K562 (cell line): Measurements from ENCODE around the gene IPO11. TPM values are rescaled to one million over a fixed set of nuclear protein-coding genes. Genes with fewer than 3 reads are reported as not detected.

Experiments used
- ATAC-seq: fragments of 200-7000 bp; cut with Tn5 transposase; 3 replicates; pipeline ENCODE4 v1.9.1; 2020; ENCODE audit warnings: moderate library complexity
- BruUV-seq: library from RNA; stranded (reverse); fragments of 400-500 nt; replicated peaks from 2 replicates; lab custom pipeline; 2021; lab: Mats Ljungman, UMichigan
- CTCF ChIA-PET: fragments of 300-600 bp; formaldehyde crosslinking; extraction: SDS; loops from one replicate; lab custom pipeline; 2021; ENCODE audit warnings: low intra/inter-chr PET ratio; lab: Yijun Ruan, JAX
- POLR2A ChIA-PET: fragments of 300-600, 350-650 bp; sonication (Branson Sonifier 250); formaldehyde crosslinking; extraction: SDS; loops from one replicate; lab custom pipeline; 2021; ENCODE audit warnings: antibody characterized with exemption, inconsistent platforms; lab: Yijun Ruan, JAX
- DNase-seq, 4 experiments: peaks; one replicate each; pipeline versions ENCODE4 v3.0.0 to v3.0.0-alpha.2; 2011 to 2018; ENCODE audit warnings: low spot score in 3 of 4, mixed read lengths in 3 of 4; ENCODE audit errors: extremely low read depth in 1 of 4
- FAIRE-seq: peaks from 2 replicates; lab custom pipeline; 2011; peaks lifted over from hg19 to GRCh38; lab: Jason Lieb, UNC
- H2AFZ ChIP-seq: 2 replicates; pipeline ENCODE4 v1.6.0; 2011; ENCODE audit warnings: low read depth, low read length, control low read depth, inconsistent platforms
- H3K27ac ChIP-seq: fragments of 200-600 bp; 3 replicates; pipeline ENCODE4 v1.8.0; 2011; ENCODE audit warnings: low read depth, mild to moderate bottlenecking, control low read depth, inconsistent platforms, low read length, moderate library complexity, mixed read lengths; ENCODE audit errors: extremely low read depth
- H3K27me3 ChIP-seq, 2 experiments: fragments of 300-600 bp in 1 of 2; 2 replicates in 1 of 2; 3 replicates in 1 of 2; pipeline versions ENCODE4 v1.6.0 to v1.8.0; 2011; ENCODE audit warnings: inconsistent platforms in 2 of 2, low read length in 2 of 2, mild to moderate bottlenecking in 1 of 2, mixed read lengths in 1 of 2, moderate library complexity in 1 of 2; ENCODE audit not compliant: control insufficient read depth in 2 of 2, insufficient read depth in 2 of 2
- H3K36me3 ChIP-seq: fragments of 300-600 bp; 3 replicates; pipeline ENCODE4 v1.8.0; 2011; ENCODE audit warnings: mild to moderate bottlenecking, low read length, inconsistent platforms; ENCODE audit not compliant: control insufficient read depth, insufficient read depth
- H3K4me1 ChIP-seq, 2 experiments: fragments of 200-600 bp in 1 of 2; replicated peaks in 1 of 2; 2 replicates in 1 of 2; 3 replicates in 1 of 2; pipeline versions ENCODE4 v1.5.1 to v1.8.0; 2011; ENCODE audit warnings: inconsistent platforms in 2 of 2, low read length in 2 of 2, mild to moderate bottlenecking in 1 of 2, mixed read lengths in 1 of 2, moderate library complexity in 1 of 2; ENCODE audit not compliant: control insufficient read depth in 2 of 2, insufficient read depth in 2 of 2
- H3K4me2 ChIP-seq: 2 replicates; pipeline ENCODE4 v1.6.1; 2011; ENCODE audit warnings: low read length, control low read depth, inconsistent platforms, mixed read lengths; ENCODE audit not compliant: insufficient read depth
- H3K4me3 ChIP-seq: fragments of 200-600 bp; sonication (generic), shearing (Covaris generic); 2 replicates; pipeline ENCODE4 v1.5.1; 2016; ENCODE audit warnings: control low read depth, inconsistent platforms
- H3K79me2 ChIP-seq: fragments of 200-600 bp; 3 replicates; pipeline ENCODE4 v1.8.0; 2011; ENCODE audit warnings: low read length, inconsistent platforms; ENCODE audit not compliant: control insufficient read depth, insufficient read depth
- H3K9ac ChIP-seq, 2 experiments: 2 replicates each; pipeline versions ENCODE4 v1.6.0 to v1.6.1; 2011; ENCODE audit warnings: low read depth in 2 of 2, low read length in 2 of 2, control low read depth in 1 of 2, inconsistent platforms in 1 of 2, mild to moderate bottlenecking in 1 of 2, mixed read lengths in 1 of 2; ENCODE audit not compliant: insufficient read depth in 1 of 2
- H3K9me1 ChIP-seq: one replicate; pipeline ENCODE4 v1.6.0; 2011; ENCODE audit warnings: inconsistent platforms, mild to moderate bottlenecking, low read length, moderate library complexity; ENCODE audit not compliant: control insufficient read depth, insufficient read depth
- H3K9me3 ChIP-seq: replicated peaks from 2 replicates; pipeline ENCODE4 v1.5.1; 2011; ENCODE audit warnings: low read depth, low read length, inconsistent platforms; ENCODE audit not compliant: control insufficient read depth, insufficient read depth
- H4K20me1 ChIP-seq: replicated peaks from 2 replicates; pipeline ENCODE4 v1.6.1; 2011; ENCODE audit warnings: low read length, inconsistent platforms, mixed read lengths; ENCODE audit not compliant: control insufficient read depth, insufficient read depth
- DNMT1 ChIP-seq: fragments of 450-650 bp; IDR thresholded peaks from 2 replicates; pipeline ENCODE4 v1.6.1; 2016; ENCODE audit warnings: antibody characterized with exemption, mild to moderate bottlenecking
- KHSRP ChIP-seq: fragments of 450-650 bp; IDR thresholded peaks from 2 replicates; pipeline ENCODE4 v1.6.1; 2017
- NCOA1 ChIP-seq: fragments of 450-650 bp; IDR thresholded peaks from 2 replicates; pipeline ENCODE4 v1.6.1; 2016; ENCODE audit warnings: low read depth
- NCOA4 ChIP-seq: fragments of 450-650 bp; IDR thresholded peaks from 2 replicates; pipeline ENCODE4 v1.6.1; 2018; ENCODE audit warnings: mild to moderate bottlenecking; ENCODE audit not compliant: partially characterized antibody
- NFE2L1 ChIP-seq: fragments of 450-650 bp; IDR thresholded peaks from 2 replicates; pipeline ENCODE4 v1.6.1; 2016; ENCODE audit warnings: missing genetic modification characterization, low read depth, mild to moderate bottlenecking, missing compliant biosample characterization, moderate library complexity, borderline replicate concordance
- TCF3 ChIP-seq: sonication (generic); formaldehyde crosslinking; IDR thresholded peaks from 2 replicates; pipeline ENCODE4 v1.4.0; 2020; ENCODE audit warnings: mild to moderate bottlenecking, missing genetic modification reagents
- ZC3H4 ChIP-seq: sonication (generic); formaldehyde crosslinking; IDR thresholded peaks from 2 replicates; pipeline ENCODE4 v1.9.0; 2021; ENCODE audit warnings: missing genetic modification reagents, borderline replicate concordance
- WGBS: fragments of 100-300 bp; shearing (Covaris generic); methylation state at CpG from one replicate; pipeline ENCODE4 v1.1.6; 2016; ENCODE audit warnings: low coverage, mixed read lengths; ENCODE audit not compliant: insufficient coverage; ENCODE audit errors: missing lambda C conversion rate; 5-methylcytosine and 5-hydroxymethylcytosine counted together
- in situ Hi-C: fragments of 300-500 bp; cut with MboI; formaldehyde crosslinking; loops from 4 replicates; pipeline ENCODE4 v1.15.0; 2018; ENCODE audit warnings: inconsistent platforms, mixed read lengths
- intact Hi-C: fragments of 100-400 bp; cut with micrococcal nuclease; formaldehyde crosslinking; loops from 2 replicates; pipeline ENCODE4 v1.14.2; 2022
- polyA plus RNA-seq, 8 experiments: library from polyadenylated mRNA; depleted of rRNA in 4 of 8; stranded (reverse) in 5 of 8; unstranded in 3 of 8; fragments of >200 nt; fragmentation: Nextera tagmentation in 2 of 8; fragmentation: Illumina TruSeq in 1 of 8; extraction: Ambion mirVana in 2 of 8; extraction: Trizol in 1 of 8; gene quantifications; 2 replicates each; pipeline versions ENCODE4 v1.2.1 to v1.2.3, GENCODE V29; 2011 to 2014; ENCODE audit warnings: inconsistent platforms in 1 of 8, missing spikeins in 1 of 8
- total RNA-seq, 7 experiments: library from RNA; depleted of rRNA in 6 of 7; stranded (reverse); fragments of >200 nt in 6 of 7; fragmentation: Illumina TruSeq in 2 of 7; extraction: Trizol in 2 of 7; gene quantifications; 2 replicates each; pipeline versions ENCODE4 v1.2.1 to v1.2.3, GENCODE V29; 2011 to 2021; ENCODE audit warnings: low replicate concordance in 1 of 7
- TF ChIP-seq, protein P1 (sequence below): fragments of 450-650 bp; formaldehyde crosslinking; IDR thresholded peaks from 2 replicates; pipeline ENCODE4 v1.4.0; 2020; ENCODE audit warnings: mild to moderate bottlenecking, moderate library complexity
- TF ChIP-seq, protein P2 (sequence below): fragments of 250-450 bp; sonication (Bioruptor Pico); IDR thresholded peaks from 2 replicates; pipeline ENCODE4 v1.4.0; 2020; ENCODE audit warnings: mild to moderate bottlenecking, moderate library complexity
- TF ChIP-seq, protein P3 (sequence below): fragments of 450-650 bp; formaldehyde crosslinking; conservative IDR thresholded peaks from 2 replicates; pipeline ENCODE4 v1.4.0; 2022; ENCODE audit warnings: mild to moderate bottlenecking, missing genetic modification characterization

IPO11 gene
- total and polyA plus RNA-seq, 9 of the 15 experiments (the other 6 are each of a cell fraction or from before 2014, with no cell fraction given): 38.7 to 96.0 (median 70.9) TPM

DNA sequence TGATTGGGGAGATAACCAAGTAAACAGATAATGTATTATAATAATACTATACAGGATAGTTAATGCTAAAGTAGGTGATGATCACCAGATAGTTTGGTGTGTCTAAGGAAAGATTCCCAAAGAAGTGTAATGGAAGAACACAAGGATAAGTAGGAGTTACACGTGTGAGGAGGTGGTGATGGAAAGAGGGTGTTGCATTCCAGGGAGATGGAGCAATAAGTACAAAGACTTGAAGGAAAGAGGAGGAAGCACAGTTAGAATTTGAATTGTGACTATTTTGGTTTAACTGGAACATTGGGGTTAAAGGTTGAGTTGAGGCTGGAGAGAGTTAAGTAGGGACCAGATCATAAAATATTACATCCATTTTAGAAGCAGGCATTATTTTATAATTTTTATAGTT, 76.9 kb downstream of the IPO11 start (continued):
- TF ChIP-seq, protein P1, sequence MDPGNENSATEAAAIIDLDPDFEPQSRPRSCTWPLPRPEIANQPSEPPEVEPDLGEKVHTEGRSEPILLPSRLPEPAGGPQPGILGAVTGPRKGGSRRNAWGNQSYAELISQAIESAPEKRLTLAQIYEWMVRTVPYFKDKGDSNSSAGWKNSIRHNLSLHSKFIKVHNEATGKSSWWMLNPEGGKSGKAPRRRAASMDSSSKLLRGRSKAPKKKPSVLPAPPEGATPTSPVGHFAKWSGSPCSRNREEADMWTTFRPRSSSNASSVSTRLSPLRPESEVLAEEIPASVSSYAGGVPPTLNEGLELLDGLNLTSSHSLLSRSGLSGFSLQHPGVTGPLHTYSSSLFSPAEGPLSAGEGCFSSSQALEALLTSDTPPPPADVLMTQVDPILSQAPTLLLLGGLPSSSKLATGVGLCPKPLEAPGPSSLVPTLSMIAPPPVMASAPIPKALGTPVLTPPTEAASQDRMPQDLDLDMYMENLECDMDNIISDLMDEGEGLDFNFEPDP (CRISPR knock-in tag): no peak
- TF ChIP-seq, protein P2, sequence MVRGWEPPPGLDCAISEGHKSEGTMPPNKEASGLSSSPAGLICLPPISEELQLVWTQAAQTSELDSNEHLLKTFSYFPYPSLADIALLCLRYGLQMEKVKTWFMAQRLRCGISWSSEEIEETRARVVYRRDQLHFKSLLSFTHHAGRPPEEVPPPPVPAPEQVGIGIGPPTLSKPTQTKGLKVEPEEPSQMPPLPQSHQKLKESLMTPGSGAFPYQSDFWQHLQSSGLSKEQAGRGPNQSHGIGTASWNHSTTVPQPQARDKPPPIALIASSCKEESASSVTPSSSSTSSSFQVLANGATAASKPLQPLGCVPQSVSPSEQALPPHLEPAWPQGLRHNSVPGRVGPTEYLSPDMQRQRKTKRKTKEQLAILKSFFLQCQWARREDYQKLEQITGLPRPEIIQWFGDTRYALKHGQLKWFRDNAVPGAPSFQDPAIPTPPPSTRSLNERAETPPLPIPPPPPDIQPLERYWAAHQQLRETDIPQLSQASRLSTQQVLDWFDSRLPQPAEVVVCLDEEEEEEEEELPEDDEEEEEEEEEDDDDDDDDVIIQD: no peak
- no peak for TF ChIP-seq TCF3

DNA sequence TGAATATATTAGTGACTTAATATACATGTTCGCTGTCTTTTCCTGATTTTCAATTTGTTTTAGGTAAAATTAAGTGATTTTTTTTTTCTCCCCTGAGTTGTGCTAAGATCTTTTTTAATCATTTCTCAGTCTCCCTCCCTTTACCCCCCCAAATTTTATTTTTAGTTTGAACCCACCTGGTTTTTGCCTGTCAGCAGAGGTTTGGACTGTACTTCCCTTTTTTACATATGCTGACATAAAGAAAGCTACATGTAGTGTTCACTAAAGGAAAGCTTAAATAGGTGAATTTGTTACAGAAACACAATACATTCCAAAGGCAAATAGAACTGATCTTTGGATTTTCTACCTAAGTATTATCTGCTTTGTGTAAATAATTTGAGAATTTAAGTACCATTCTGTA, 82.2 kb downstream of the IPO11 start:
- no TSS peak for BruUV-seq
- no peak overlapping the region for H3K4me3 ChIP-seq
- POLR2A ChIA-PET: interaction anchor here (0.7 kb wide), 1 partner anchor 58 kb away, joined by 3 read pairs; no protein-coding TSS in a partner anchor
- H3K4me2 ChIP-seq: no peak overlapping the region
- H3K4me1 ChIP-seq: no peaks in the 10 kb centered on the region
- intact Hi-C loops: no loop called here
- no peak for ATAC-seq
- H4K20me1 ChIP-seq: no peaks in the 10 kb centered on the region
- in situ Hi-C loops: no loop called here
- H3K36me3 ChIP-seq: peaks cover 72% of the 10 kb centered on the region
- FAIRE-seq: no peak
- no peak for TF ChIP-seq DNMT1
- TF ChIP-seq, protein P3, sequence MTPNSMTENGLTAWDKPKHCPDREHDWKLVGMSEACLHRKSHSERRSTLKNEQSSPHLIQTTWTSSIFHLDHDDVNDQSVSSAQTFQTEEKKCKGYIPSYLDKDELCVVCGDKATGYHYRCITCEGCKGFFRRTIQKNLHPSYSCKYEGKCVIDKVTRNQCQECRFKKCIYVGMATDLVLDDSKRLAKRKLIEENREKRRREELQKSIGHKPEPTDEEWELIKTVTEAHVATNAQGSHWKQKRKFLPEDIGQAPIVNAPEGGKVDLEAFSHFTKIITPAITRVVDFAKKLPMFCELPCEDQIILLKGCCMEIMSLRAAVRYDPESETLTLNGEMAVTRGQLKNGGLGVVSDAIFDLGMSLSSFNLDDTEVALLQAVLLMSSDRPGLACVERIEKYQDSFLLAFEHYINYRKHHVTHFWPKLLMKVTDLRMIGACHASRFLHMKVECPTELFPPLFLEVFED (CRISPR knock-in tag): no peak
- no peak for TF ChIP-seq ZC3H4 (CRISPR knock-in tag)
- no peak for TF ChIP-seq NFE2L1 (tag)
- TF ChIP-seq KHSRP: no peak
- no peak for TF ChIP-seq NCOA4
- no peak for TF ChIP-seq NCOA1
- no peaks in the 10 kb centered on the region for H3K79me2 ChIP-seq
- H3K27ac ChIP-seq: no peak overlapping the region
- no peaks in the 10 kb centered on the region for H3K9me1 ChIP-seq
- H3K9ac ChIP-seq: no peak overlapping the region
- no peak for DNase-seq
- WGBS: 100% methylated on average over 1 of the region's 1 CpG
- CTCF ChIA-PET: no interaction called here
- H3K27me3 ChIP-seq: no peaks in the 10 kb centered on the region
- no peak overlapping the region for H2AFZ ChIP-seq
- H3K9me3 ChIP-seq: no peaks in the 10 kb centered on the region
